WTC11 (cell line): Measurements from ENCODE around the gene DGKH. TPM values are rescaled to one million over a fixed set of nuclear protein-coding genes. Genes with fewer than 3 reads are reported as not detected.

Experiments used
- ATAC-seq: fragments of 200-7000 bp; cut with Tn5 transposase; 2 replicates; pipeline ENCODE4 v1.10.0; 2021; ENCODE audit warnings: mild to moderate bottlenecking, moderate library complexity
- CTCF ChIA-PET: fragments of 300-600 bp; sonication (Branson Sonifier 250); formaldehyde crosslinking; loops from one replicate; lab custom pipeline; 2021; ENCODE audit warnings: antibody characterized with exemption; lab: Charles Lee
- POLR2A ChIA-PET: fragments of 350-600 bp; sonication (Branson Sonifier 250); formaldehyde crosslinking; loops from one replicate; lab custom pipeline; 2021; ENCODE audit warnings: antibody characterized with exemption; lab: Charles Lee
- DNase-seq: peaks from one replicate; pipeline ENCODE4 v3.0.0; 2021; ENCODE audit warnings: low spot score
- H3K27ac Mint-ChIP-seq: 2 replicates; pipeline ENCODE4 v1.8.0; 2021; ENCODE audit warnings: mixed read lengths
- H3K27me3 Mint-ChIP-seq: 2 replicates; pipeline ENCODE4 v1.8.0; 2021; ENCODE audit warnings: low read depth, mild to moderate bottlenecking, moderate library complexity, mixed read lengths
- H3K36me3 Mint-ChIP-seq: 2 replicates; pipeline ENCODE4 v1.8.0; 2021; ENCODE audit warnings: mixed read lengths
- H3K4me1 Mint-ChIP-seq: 2 replicates; pipeline ENCODE4 v1.8.0; 2022; ENCODE audit warnings: mixed read lengths
- H3K4me3 Mint-ChIP-seq: 2 replicates; pipeline ENCODE4 v1.8.0; 2021; ENCODE audit warnings: mild to moderate bottlenecking, moderate library complexity, mixed read lengths
- H3K9me3 Mint-ChIP-seq: 2 replicates; pipeline ENCODE4 v1.8.0; 2021; ENCODE audit warnings: mixed read lengths
- ARID4B ChIP-seq: sonication (generic); formaldehyde crosslinking; IDR thresholded peaks from 2 replicates; pipeline ENCODE4 v1.8.0; 2023; ENCODE audit warnings: missing genetic modification reagents, mild to moderate bottlenecking, borderline replicate concordance
- CBFB ChIP-seq: sonication (generic); formaldehyde crosslinking; IDR thresholded peaks from 2 replicates; pipeline ENCODE4 v1.8.1; 2022; ENCODE audit warnings: mild to moderate bottlenecking, low read depth, missing genetic modification reagents
- ESRRA ChIP-seq: sonication (generic); formaldehyde crosslinking; IDR thresholded peaks from 2 replicates; pipeline ENCODE4 v1.8.1; 2022; ENCODE audit warnings: mild to moderate bottlenecking, missing genetic modification reagents, borderline replicate concordance
- GRHL2 ChIP-seq: fragments of 250-450 bp; sonication (Bioruptor Pico); IDR thresholded peaks from 2 replicates; pipeline ENCODE4 v1.8.0; 2022; ENCODE audit warnings: mild to moderate bottlenecking, moderate library complexity; ENCODE audit not compliant: insufficient replicate concordance, severe bottlenecking
- GTF2I ChIP-seq: fragments of 250-450 bp; sonication (Bioruptor Pico); conservative IDR thresholded peaks from 2 replicates; pipeline ENCODE4 v1.4.0; 2021; ENCODE audit warnings: mild to moderate bottlenecking
- HMGXB4 ChIP-seq: sonication (generic); formaldehyde crosslinking; IDR thresholded peaks from 2 replicates; pipeline ENCODE4 v1.8.1; 2023; ENCODE audit warnings: mild to moderate bottlenecking, moderate library complexity, missing genetic modification reagents
- JAZF1 ChIP-seq: fragments of 250-450 bp; sonication (Bioruptor Pico); IDR thresholded peaks from 2 replicates; pipeline ENCODE4 v1.9.0; 2021; ENCODE audit warnings: moderate library complexity, mild to moderate bottlenecking, inconsistent platforms
- NFYB ChIP-seq: sonication (generic); formaldehyde crosslinking; conservative IDR thresholded peaks from 2 replicates; pipeline ENCODE4 v1.8.0; 2022; ENCODE audit warnings: low read depth, missing genetic modification reagents
- SOX15 ChIP-seq: fragments of 250-450 bp; sonication (Bioruptor Pico); IDR thresholded peaks from 2 replicates; pipeline ENCODE4 v1.9.0; 2021; ENCODE audit warnings: mild to moderate bottlenecking
- USF2 ChIP-seq: sonication (generic); formaldehyde crosslinking; IDR thresholded peaks from 2 replicates; pipeline ENCODE4 v1.8.1; 2023; ENCODE audit warnings: mild to moderate bottlenecking, missing genetic modification reagents, moderate library complexity
- ZBTB43 ChIP-seq: sonication (generic); formaldehyde crosslinking; IDR thresholded peaks from 2 replicates; pipeline ENCODE4 v1.8.1; 2023; ENCODE audit warnings: mild to moderate bottlenecking, missing genetic modification reagents
- ZNF121 ChIP-seq: sonication (generic); formaldehyde crosslinking; IDR thresholded peaks from 2 replicates; pipeline ENCODE4 v1.8.0; 2023; ENCODE audit warnings: missing genetic modification reagents
- ZNF138 ChIP-seq: sonication (generic); formaldehyde crosslinking; conservative IDR thresholded peaks from 2 replicates; pipeline ENCODE4 v1.8.1; 2022; ENCODE audit warnings: mild to moderate bottlenecking, moderate library complexity, missing genetic modification reagents
- ZNF232 ChIP-seq: sonication (generic); formaldehyde crosslinking; IDR thresholded peaks from 2 replicates; pipeline ENCODE4 v1.8.0; 2022; ENCODE audit warnings: mild to moderate bottlenecking, missing genetic modification reagents
- ZNF317 ChIP-seq: sonication (generic); formaldehyde crosslinking; IDR thresholded peaks from 2 replicates; pipeline ENCODE4 v1.8.1; 2023; ENCODE audit warnings: low read depth, mild to moderate bottlenecking, moderate library complexity, missing genetic modification reagents, borderline replicate concordance
- ZNF425 ChIP-seq: fragments of 250-450 bp; sonication (Bioruptor Pico); conservative IDR thresholded peaks from 2 replicates; pipeline ENCODE4 v1.9.0; 2021; ENCODE audit warnings: mild to moderate bottlenecking
- total RNA-seq: library from RNA; stranded (reverse); gene quantifications from 3 replicates; pipeline ENCODE4 v1.2.3, GENCODE V29; 2021

DGKH gene
- total RNA-seq, 1 experiment from 2014 or later = 7.6 TPM

GRCh38 chr13:42211704-42212464, 163.4 kb downstream of the DGKH start:
- DNase-seq = no peak
- peaks cover 15% of the 10 kb centered on the region for H3K4me1 Mint-ChIP-seq
- no peak for ATAC-seq
- H3K27me3 Mint-ChIP-seq = no peaks in the 10 kb centered on the region
- CTCF ChIA-PET = interaction anchor here (0.6 kb wide), 1 partner anchor 412 kb away, joined by 3 read pairs; no protein-coding TSS in a partner anchor
- H3K4me3 Mint-ChIP-seq = no peak overlapping the region
- H3K27ac Mint-ChIP-seq = no peak overlapping the region
- peaks cover 4% of the 10 kb centered on the region; the same call in 1 of the 2 replicates for H3K9me3 Mint-ChIP-seq
- H3K36me3 Mint-ChIP-seq = peaks cover 19% of the 10 kb centered on the region
- POLR2A ChIA-PET = no interaction called here
- TF ChIP-seq ZNF232 (CRISPR knock-in tag) = no peak

- Mint-ChIP-seq H3K4me3 (no peak overlapping the region), H3K9me3 (peaks cover 4% of the 10 kb centered on the region; the same call in 1 of the 2 replicates), H3K27me3 (no peaks in the 10 kb centered on the region), H3K36me3 (peaks cover 19% of the 10 kb centered on the region), H3K4me1 (peaks cover 13% of the 10 kb centered on the region), H3K27ac (no peak overlapping the region)
- ChIA-PET CTCF (no interaction called here), POLR2A (no interaction called here)
- no peak for ATAC-seq
- DNase-seq = no peak
- TF ChIP-seq ZBTB43 (CRISPR knock-in tag) (no peak), USF2 (CRISPR knock-in tag) (no peak), GRHL2 (CRISPR knock-in tag) (no peak), CBFB (CRISPR knock-in tag) (no peak), HMGXB4 (no peak), ZNF121 (CRISPR knock-in tag) (no peak)
Measured at GRCh38 chr13:42214446-42214845, 166.0 kb downstream of the DGKH start.

GRCh38 chr13:42215578-42216421, 167.4 kb downstream of the DGKH start:
- ChIA-PET CTCF (interaction anchor here (0.6 to 1.9 kb wide), 10 partner anchors 10 to 174 kb away, joined by 3 to 11 read pairs (median 3); no protein-coding TSS in a partner anchor), POLR2A (no interaction called here)
- DNase-seq = peak; percentile 42
- Mint-ChIP-seq H3K27me3 (no peaks in the 10 kb centered on the region), H3K27ac (peak overlapping the region; percentile 52; the same call in 1 of the 2 replicates), H3K9me3 (peaks cover 4% of the 10 kb centered on the region; the same call in 1 of the 2 replicates), H3K4me3 (no peak overlapping the region), H3K4me1 (peaks cover 17% of the 10 kb centered on the region), H3K36me3 (peaks cover 16% of the 10 kb centered on the region)
- peak; percentile 88 for ATAC-seq
- TF ChIP-seq ZNF425 (CRISPR knock-in tag) = no peak
- TF ChIP-seq NFYB (CRISPR knock-in tag) = no peak
- no peak for TF ChIP-seq ESRRA (CRISPR knock-in tag)
- no peak for TF ChIP-seq GTF2I
- no peak for TF ChIP-seq JAZF1
- no peak for TF ChIP-seq SOX15 (CRISPR knock-in tag)
- TF ChIP-seq ZNF317 (CRISPR knock-in tag) = no peak
- no peak for TF ChIP-seq ARID4B (CRISPR knock-in tag)
- TF ChIP-seq ZNF138 (CRISPR knock-in tag) = no peak
